ENCODE results near the gene LRRC57. TPM values are rescaled to one million over a fixed set of nuclear protein-coding genes. Genes with fewer than 3 reads are reported as not detected.

Gene LRRC57
- total RNA-seq, 1 experiment from 2014 or later: 6.1 TPM

- no peak for DNase-seq
- Histone ChIP-seq H3K9me3 (no peaks in the 10 kb centered on the region), H3K36me3 (no peaks in the 10 kb centered on the region), H3K27me3 (no peaks in the 10 kb centered on the region), H3K4me3 (no peak overlapping the region)
These were observed 44.8 kb downstream of the LRRC57 start for GRCh38 chr15:42503825-42504224.

- no peaks in the 10 kb centered on the region for H3K36me3 ChIP-seq
- no peak overlapping the region for H3K4me3 ChIP-seq
- H3K9me3 ChIP-seq: no peaks in the 10 kb centered on the region
- no peak for DNase-seq
- H3K27me3 ChIP-seq: no peaks in the 10 kb centered on the region
These were observed 46.1 kb downstream of the LRRC57 start for GRCh38 chr15:42502477-42502876.

GRCh38 chr15:42499858-42500609 is 48.6 kb downstream of the LRRC57 start:
- no peak for DNase-seq

GRCh38 chr15:42498212-42499068 is 50.2 kb downstream of the LRRC57 start:
- H3K9me3 ChIP-seq: no peaks in the 10 kb centered on the region
- no peaks in the 10 kb centered on the region for H3K36me3 ChIP-seq
- no peak for DNase-seq
- no peaks in the 10 kb centered on the region for H3K27me3 ChIP-seq
- H3K4me3 ChIP-seq: no peak overlapping the region

More at GRCh38 chr15:42499858-42500609, 48.6 kb downstream of the LRRC57 start:
- no peaks in the 10 kb centered on the region for H3K27me3 ChIP-seq
- no peaks in the 10 kb centered on the region for H3K36me3 ChIP-seq
- no peaks in the 10 kb centered on the region for H3K9me3 ChIP-seq
- no peak overlapping the region for H3K4me3 ChIP-seq

GRCh38 chr15:42495361-42496212 is 53.0 kb downstream of the LRRC57 start, which contains the start of gene SNAP23:
Gene SNAP23 (plus strand): TSS chr15:42495634. CDS start chr15:42511847, 16,213 bp downstream.
- H3K9me3 ChIP-seq: no peaks in the 10 kb centered on the region
- H3K36me3 ChIP-seq: no peaks in the 10 kb centered on the region
- no peaks in the 10 kb centered on the region for H3K27me3 ChIP-seq
- peak within 1 kb of the TSS; percentile 70 for H3K4me3 ChIP-seq
- peak; percentile 93 for DNase-seq

- Histone ChIP-seq H3K4me3 (peak overlapping the region; percentile 70), H3K36me3 (no peaks in the 10 kb centered on the region), H3K9me3 (no peaks in the 10 kb centered on the region), H3K27me3 (no peaks in the 10 kb centered on the region)
- DNase-seq: peak; percentile 29
These were observed 53.6 kb downstream of the LRRC57 start for GRCh38 chr15:42494998-42495360.

- H3K9me3 ChIP-seq: no peaks in the 10 kb centered on the region
- no peak overlapping the region for H3K4me3 ChIP-seq
- H3K36me3 ChIP-seq: peaks cover 5% of the 10 kb centered on the region
- H3K27me3 ChIP-seq: no peaks in the 10 kb centered on the region
- DNase-seq: no peak
These were observed 54.9 kb downstream of the LRRC57 start for GRCh38 chr15:42493679-42494078.

GRCh38 chr15:42491539-42492225 is 56.9 kb downstream of the LRRC57 start:
- Histone ChIP-seq H3K36me3 (peaks cover 5% of the 10 kb centered on the region), H3K9me3 (no peaks in the 10 kb centered on the region), H3K27me3 (no peaks in the 10 kb centered on the region), H3K4me3 (peak overlapping the region; percentile 78)
- DNase-seq: no peak

GRCh38 chr15:42490671-42491538 is 57.7 kb downstream of the LRRC57 start, which contains the start of gene ZNF106:
Gene ZNF106 (minus strand): TSS chr15:42491141. CDS start chr15:42472289, 18,852 bp downstream.
- H3K4me3 ChIP-seq: peak within 1 kb of the TSS; percentile 78
- DNase-seq: peak; percentile 83
- H3K27me3 ChIP-seq: no peaks in the 10 kb centered on the region
- peaks cover 5% of the 10 kb centered on the region for H3K36me3 ChIP-seq
- no peaks in the 10 kb centered on the region for H3K9me3 ChIP-seq

GRCh38 chr15:42490291-42490670 is 58.3 kb downstream of the LRRC57 start:
- H3K9me3 ChIP-seq: no peaks in the 10 kb centered on the region
- peak overlapping the region; percentile 78 for H3K4me3 ChIP-seq
- no peak for DNase-seq
- no peaks in the 10 kb centered on the region for H3K27me3 ChIP-seq
- H3K36me3 ChIP-seq: peaks cover 7% of the 10 kb centered on the region

Other genes with a start within 250 kb of the LRRC57 start
- not detected in 2 replicates for gene CAPN3, start 189.3 kb downstream of the LRRC57 start, total RNA-seq (2014; rRNA removed; shearing (Covaris generic); ENCODE audit: low replicate concordance)
- 22.6 and 26.7 TPM in 2 replicates for gene ZNF106, start 57.7 kb downstream of the LRRC57 start, total RNA-seq (2014; rRNA removed; shearing (Covaris generic); ENCODE audit: low replicate concordance)
- gene SNAP23, start 53.2 kb downstream of the LRRC57 start, total RNA-seq (2014; rRNA removed; shearing (Covaris generic); ENCODE audit: low replicate concordance): 49.3 and 52.1 TPM in 2 replicates
- 17.1 and 20.0 TPM in 2 replicates for gene HAUS2, start within 50 bp of the LRRC57 start, total RNA-seq (2014; rRNA removed; shearing (Covaris generic); ENCODE audit: low replicate concordance)
- 0.10 and 0.47 TPM in 2 replicates for gene STARD9, start 26.8 kb upstream of the LRRC57 start, total RNA-seq (2014; rRNA removed; shearing (Covaris generic); ENCODE audit: low replicate concordance)
- gene CDAN1, start 188.3 kb upstream of the LRRC57 start, total RNA-seq (2014; rRNA removed; shearing (Covaris generic); ENCODE audit: low replicate concordance): 7.9 and 9.5 TPM in 2 replicates

Measured in MG63 (cell line).